Glutamatergic neuron (in vitro differentiated cells): ENCODE results near the gene SMARCAD1. TPM values are rescaled to one million over a fixed set of nuclear protein-coding genes. Genes with fewer than 3 reads are reported as not detected.

Experiments used
- DNase-seq: peaks from one replicate; pipeline ENCODE4 v3.0.0; 2022
- H3K27ac Mint-ChIP-seq: one replicate; pipeline ENCODE4 v1.8.0; 2020; ENCODE audit warnings: mild to moderate bottlenecking, mixed read lengths, inconsistent platforms; ENCODE audit not compliant: unreplicated experiment
- H3K27me3 Mint-ChIP-seq: one replicate; pipeline ENCODE4 v1.8.0; 2020; ENCODE audit warnings: mild to moderate bottlenecking, moderate library complexity, mixed read lengths, inconsistent platforms; ENCODE audit not compliant: unreplicated experiment
- H3K36me3 Mint-ChIP-seq: one replicate; pipeline ENCODE4 v1.8.0; 2020; ENCODE audit warnings: mild to moderate bottlenecking, mixed read lengths, inconsistent platforms; ENCODE audit not compliant: unreplicated experiment
- H3K4me1 Mint-ChIP-seq: one replicate; pipeline ENCODE4 v1.8.0; 2020; ENCODE audit warnings: mild to moderate bottlenecking, low read depth, mixed read lengths, inconsistent platforms; ENCODE audit not compliant: unreplicated experiment
- H3K4me3 Mint-ChIP-seq: one replicate; pipeline ENCODE4 v1.8.0; 2020; ENCODE audit warnings: mild to moderate bottlenecking, mixed read lengths, inconsistent platforms; ENCODE audit not compliant: unreplicated experiment
- H3K9me3 Mint-ChIP-seq: one replicate; pipeline ENCODE4 v1.8.0; 2020; ENCODE audit warnings: mild to moderate bottlenecking, moderate library complexity, mixed read lengths, inconsistent platforms; ENCODE audit not compliant: unreplicated experiment
- total RNA-seq: library from RNA; stranded (reverse); fragmentation: NEBNext Ultra II Directional; extraction: Animal tissue kit (Norgen Biotek cat#: 25700); gene quantifications from one replicate; pipeline ENCODE4 v1.2.1, GENCODE V29; 2021; ENCODE audit not compliant: unreplicated experiment
- TF ChIP-seq, protein P1 (sequence below): fragments of 200-600 bp; sonication (generic); IDR thresholded peaks from one replicate; pipeline ENCODE4 v1.5.0; 2021; ENCODE audit not compliant: partially characterized antibody, unreplicated experiment

SMARCAD1 gene
- total RNA-seq, 1 donor from 2014 or later, result 74.8 TPM

DNA sequence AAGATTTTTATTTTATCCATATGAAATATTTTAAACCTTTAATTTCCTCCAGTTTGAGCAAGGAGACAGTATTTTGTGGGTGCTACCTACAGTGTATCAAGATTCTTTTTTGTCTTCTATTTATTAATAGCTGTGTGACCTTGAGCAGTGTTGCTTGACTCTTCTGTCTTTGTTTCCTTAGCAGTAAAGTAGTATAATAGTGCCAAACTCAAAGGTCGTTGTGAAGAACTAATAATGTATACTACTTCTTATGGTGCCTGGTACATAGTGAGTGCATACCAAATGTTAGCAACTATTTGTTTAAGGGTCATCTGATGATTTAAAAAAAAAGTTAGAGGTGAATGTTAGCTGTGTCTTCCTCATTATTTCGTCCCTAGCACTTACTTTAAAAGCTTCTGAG, 30.5 kb downstream of the SMARCAD1 start:
- H3K4me1 Mint-ChIP-seq, result no peaks in the 10 kb centered on the region
- no peaks in the 10 kb centered on the region for H3K36me3 Mint-ChIP-seq
- H3K27ac Mint-ChIP-seq, result no peak overlapping the region
- no peaks in the 10 kb centered on the region for H3K27me3 Mint-ChIP-seq
- no peaks in the 10 kb centered on the region for H3K9me3 Mint-ChIP-seq
- no peak overlapping the region for H3K4me3 Mint-ChIP-seq
- TF ChIP-seq, protein P1, sequence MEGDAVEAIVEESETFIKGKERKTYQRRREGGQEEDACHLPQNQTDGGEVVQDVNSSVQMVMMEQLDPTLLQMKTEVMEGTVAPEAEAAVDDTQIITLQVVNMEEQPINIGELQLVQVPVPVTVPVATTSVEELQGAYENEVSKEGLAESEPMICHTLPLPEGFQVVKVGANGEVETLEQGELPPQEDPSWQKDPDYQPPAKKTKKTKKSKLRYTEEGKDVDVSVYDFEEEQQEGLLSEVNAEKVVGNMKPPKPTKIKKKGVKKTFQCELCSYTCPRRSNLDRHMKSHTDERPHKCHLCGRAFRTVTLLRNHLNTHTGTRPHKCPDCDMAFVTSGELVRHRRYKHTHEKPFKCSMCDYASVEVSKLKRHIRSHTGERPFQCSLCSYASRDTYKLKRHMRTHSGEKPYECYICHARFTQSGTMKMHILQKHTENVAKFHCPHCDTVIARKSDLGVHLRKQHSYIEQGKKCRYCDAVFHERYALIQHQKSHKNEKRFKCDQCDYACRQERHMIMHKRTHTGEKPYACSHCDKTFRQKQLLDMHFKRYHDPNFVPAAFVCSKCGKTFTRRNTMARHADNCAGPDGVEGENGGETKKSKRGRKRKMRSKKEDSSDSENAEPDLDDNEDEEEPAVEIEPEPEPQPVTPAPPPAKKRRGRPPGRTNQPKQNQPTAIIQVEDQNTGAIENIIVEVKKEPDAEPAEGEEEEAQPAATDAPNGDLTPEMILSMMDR, result no peak
- no peak for DNase-seq

DNA sequence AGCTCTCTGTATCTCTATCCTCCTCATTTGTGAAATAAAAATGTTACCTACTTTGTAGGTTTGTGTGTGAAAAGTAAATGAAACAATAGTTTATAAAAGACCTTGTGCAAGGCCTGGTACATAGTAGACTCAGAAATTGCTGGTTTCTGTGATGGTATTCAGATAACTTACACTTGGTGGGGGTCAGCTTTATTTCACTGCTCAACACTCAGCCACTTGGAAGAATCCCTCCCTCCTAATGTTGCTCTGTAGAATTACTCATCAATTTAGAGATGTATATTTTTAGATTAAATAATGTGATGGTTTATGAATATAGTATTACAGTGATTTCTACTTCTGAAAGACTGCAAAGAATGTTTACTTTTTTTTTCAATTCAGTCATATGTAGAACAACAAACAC, 32.7 kb downstream of the SMARCAD1 start:
- DNase-seq, result no peak
- no peaks in the 10 kb centered on the region for H3K36me3 Mint-ChIP-seq
- H3K9me3 Mint-ChIP-seq, result no peaks in the 10 kb centered on the region
- no peaks in the 10 kb centered on the region for H3K27me3 Mint-ChIP-seq
- no peak overlapping the region for H3K4me3 Mint-ChIP-seq
- no peak overlapping the region for H3K27ac Mint-ChIP-seq
- TF ChIP-seq, protein P1, result no peak
- H3K4me1 Mint-ChIP-seq, result no peaks in the 10 kb centered on the region

DNA sequence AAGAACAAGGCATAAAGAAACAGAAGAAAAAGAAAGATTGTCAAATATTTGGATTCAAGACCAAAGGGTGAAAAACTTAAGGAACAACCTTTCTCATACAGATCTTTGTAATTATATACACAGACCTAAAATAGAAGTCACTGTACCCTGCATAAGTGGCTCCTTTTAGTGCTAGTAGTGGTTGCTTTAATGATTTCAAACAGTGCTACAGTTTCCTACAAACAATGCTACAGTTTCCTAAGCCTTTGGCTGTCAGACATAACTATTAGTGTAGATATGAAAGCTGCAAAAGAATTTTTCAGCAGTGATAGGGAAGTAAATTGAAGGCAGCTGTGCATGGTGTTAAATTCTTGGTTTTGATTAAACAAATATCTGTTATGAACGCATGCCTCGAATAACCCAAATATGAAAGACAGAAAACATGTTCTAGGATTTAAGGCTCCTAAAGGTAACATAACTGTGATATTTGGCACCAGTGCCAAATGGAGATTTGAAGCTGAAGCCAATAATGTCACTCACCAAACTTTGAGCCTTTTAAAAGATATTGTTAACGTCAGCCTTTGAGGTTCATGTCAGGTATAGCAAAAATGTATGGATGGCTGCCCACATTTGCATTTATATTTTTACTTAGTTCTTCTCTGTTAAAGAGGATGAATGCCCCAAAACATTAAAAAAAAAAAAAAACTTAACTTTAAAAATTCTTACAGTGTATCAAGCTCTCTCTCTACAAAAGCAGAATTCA, 36.6 kb downstream of the SMARCAD1 start:
- no peak overlapping the region for H3K27ac Mint-ChIP-seq
- TF ChIP-seq, protein P1, result no peak
- H3K9me3 Mint-ChIP-seq, result no peaks in the 10 kb centered on the region
- no peak overlapping the region for H3K4me3 Mint-ChIP-seq
- no peaks in the 10 kb centered on the region for H3K4me1 Mint-ChIP-seq
- H3K36me3 Mint-ChIP-seq, result no peaks in the 10 kb centered on the region
- H3K27me3 Mint-ChIP-seq, result no peaks in the 10 kb centered on the region
- no peak for DNase-seq

DNA sequence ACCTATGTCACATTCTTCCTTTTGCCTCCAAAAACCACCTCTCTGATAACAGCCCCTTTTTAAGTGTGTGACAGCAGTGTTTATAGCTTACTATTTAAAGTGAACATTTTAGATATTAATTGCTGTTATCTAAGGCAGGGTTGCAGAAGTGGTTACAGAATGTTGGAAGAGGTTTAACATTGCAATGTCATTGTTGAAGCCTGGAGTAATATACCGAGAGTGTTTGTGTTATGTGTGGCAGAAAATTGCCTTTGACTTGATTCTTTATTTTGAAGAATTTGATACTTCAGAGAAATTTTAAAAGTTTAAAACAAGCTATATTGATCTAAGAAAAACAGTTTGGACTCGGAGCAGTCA, 37.1 kb downstream of the SMARCAD1 start:
- Mint-ChIP-seq H3K4me1 (no peaks in the 10 kb centered on the region), H3K4me3 (no peak overlapping the region), H3K36me3 (no peaks in the 10 kb centered on the region), H3K9me3 (no peaks in the 10 kb centered on the region), H3K27ac (no peak overlapping the region), H3K27me3 (no peaks in the 10 kb centered on the region)
- TF ChIP-seq, protein P1, result no peak
- DNase-seq, result no peak

DNA sequence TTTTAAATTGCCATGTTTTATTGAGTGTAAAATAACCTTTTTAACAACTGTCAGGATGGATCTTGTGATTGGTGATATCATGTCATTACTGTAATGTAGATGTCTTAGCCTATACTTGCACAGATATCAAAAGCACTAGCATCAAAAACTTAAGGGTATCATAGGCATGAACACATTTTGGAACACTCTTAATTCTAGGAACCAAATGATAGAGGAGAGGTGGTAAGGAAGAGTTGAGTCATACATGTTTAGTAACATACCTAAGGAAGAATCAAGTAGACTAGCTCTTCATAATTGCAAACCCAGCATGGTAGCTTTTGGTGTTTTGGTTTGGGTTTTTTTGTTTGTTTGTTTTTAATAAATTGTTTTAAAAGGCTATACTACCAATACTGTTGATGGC, 43.4 kb downstream of the SMARCAD1 start:
- H3K4me1 Mint-ChIP-seq, result no peaks in the 10 kb centered on the region
- H3K27ac Mint-ChIP-seq, result no peak overlapping the region
- no peaks in the 10 kb centered on the region for H3K9me3 Mint-ChIP-seq
- no peak for DNase-seq
- no peak overlapping the region for H3K4me3 Mint-ChIP-seq
- H3K36me3 Mint-ChIP-seq, result no peaks in the 10 kb centered on the region
- no peaks in the 10 kb centered on the region for H3K27me3 Mint-ChIP-seq
- TF ChIP-seq, protein P1, result no peak
